H54 (cell line): ENCODE measurements around the gene PGAP1.
A peak's percentile ranks its signal among the peaks of the same experiment; 100 is the strongest.

ENCODE experiments used
- DNase-seq: peaks from one replicate; pipeline ENCODE4 v3.0.0; 2011; ENCODE audit warnings: low spot score, mixed read lengths; ENCODE audit not compliant: insufficient read length
- FAIRE-seq: peaks from 3 replicates; lab custom pipeline; 2011; peaks lifted over from hg19 to GRCh38; lab: Jason Lieb, UNC
- POLR2A ChIP-seq: IDR thresholded peaks from 2 replicates; pipeline ENCODE4 v1.6.1; 2011; ENCODE audit warnings: low read depth, mild to moderate bottlenecking, low read length

Gene PGAP1

GRCh38 chr2:196900843-196901242, 25.7 kb downstream of the PGAP1 start:
- TF ChIP-seq POLR2A: no peak
- FAIRE-seq (no peak), DNase-seq (no peak)

DNA sequence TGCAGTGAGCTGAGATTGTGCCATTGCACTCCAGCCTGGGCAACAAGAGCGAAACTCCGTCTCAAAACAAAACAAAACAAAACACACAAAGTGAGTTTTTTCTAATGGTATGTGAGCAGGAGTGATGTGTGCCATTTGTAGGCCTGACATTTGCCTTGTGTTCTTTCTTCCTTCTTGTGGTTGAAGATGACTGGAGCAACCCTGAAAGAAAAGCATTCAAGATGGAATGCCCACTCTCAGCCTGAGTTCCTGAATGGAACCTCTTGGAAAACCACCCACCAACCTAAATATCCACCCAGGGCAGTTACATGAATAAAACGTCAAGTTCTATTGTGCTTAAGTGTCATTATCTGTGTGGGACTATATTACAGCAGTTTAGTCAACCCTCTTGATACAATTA, 26.5 kb downstream of the PGAP1 start:
- DNase-seq (no peak), FAIRE-seq (no peak)
- TF ChIP-seq POLR2A: no peak

DNA sequence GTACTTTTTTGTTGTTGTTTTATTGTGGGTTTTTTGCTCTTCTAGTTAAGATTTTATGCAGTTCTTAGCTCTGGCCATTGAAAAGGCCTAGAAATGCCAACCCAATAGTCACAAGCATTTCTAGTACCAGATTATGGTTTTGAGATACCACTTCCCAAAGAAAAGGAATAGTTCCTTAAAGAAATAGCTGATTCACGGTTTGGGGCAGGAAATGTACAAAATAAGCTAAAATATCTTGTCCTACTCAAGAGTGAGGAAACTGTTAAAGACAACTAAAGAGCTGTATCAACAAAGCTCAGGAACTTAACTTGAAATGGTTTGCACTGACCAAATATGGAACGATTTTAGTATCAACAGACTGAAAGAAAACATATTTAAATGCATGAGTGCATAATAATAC, 35.4 kb downstream of the PGAP1 start:
- FAIRE-seq (no peak), DNase-seq (no peak)
- no peak for TF ChIP-seq POLR2A

DNA sequence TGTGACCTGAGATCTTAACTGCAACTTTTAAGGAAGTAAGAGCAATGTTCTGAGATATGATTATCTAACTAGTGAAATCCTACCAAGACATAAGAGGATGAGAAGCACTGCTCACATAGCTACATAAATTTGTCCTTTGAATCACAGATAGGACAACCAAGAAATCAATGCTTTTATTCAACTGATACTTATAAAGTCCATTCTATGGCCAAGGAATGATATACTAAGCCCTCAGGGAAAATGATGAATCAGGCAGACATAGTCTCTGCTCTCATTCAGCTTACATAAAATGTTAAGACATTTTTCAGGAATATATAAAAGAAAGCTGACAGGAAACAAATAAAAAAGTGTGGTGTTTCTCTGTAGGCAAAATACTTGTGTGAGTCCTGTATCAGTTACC, 39.1 kb downstream of the PGAP1 start:
- DNase-seq: no peak
- FAIRE-seq: peak; percentile 83
- no peak for TF ChIP-seq POLR2A

DNA sequence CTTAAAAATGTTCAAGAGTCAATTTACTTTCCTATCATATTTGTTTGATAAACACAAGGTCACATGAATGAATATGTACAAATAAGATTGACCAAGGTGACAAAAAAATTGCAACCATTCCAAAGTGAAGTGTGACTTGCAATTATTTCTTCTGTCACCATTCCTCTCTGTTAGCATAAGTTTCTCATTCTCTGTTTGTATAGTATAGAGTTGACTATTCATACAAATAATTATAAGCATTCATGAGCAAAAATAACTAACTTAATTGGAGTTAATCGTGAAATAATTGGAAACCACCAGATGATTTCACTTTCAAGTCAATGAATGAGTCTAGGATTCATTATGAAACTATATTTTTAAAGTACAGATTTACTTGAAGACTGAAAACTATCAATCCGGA, 42.1 kb downstream of the PGAP1 start:
- no peak for TF ChIP-seq POLR2A
- DNase-seq: no peak

GRCh38 chr2:196876364-196876763, 50.1 kb downstream of the PGAP1 start:
- DNase-seq (no peak), FAIRE-seq (no peak)
- no peak for TF ChIP-seq POLR2A

More for the DNA sequence above, 42.1 kb downstream of the PGAP1 start:
- FAIRE-seq: no peak

DNA sequence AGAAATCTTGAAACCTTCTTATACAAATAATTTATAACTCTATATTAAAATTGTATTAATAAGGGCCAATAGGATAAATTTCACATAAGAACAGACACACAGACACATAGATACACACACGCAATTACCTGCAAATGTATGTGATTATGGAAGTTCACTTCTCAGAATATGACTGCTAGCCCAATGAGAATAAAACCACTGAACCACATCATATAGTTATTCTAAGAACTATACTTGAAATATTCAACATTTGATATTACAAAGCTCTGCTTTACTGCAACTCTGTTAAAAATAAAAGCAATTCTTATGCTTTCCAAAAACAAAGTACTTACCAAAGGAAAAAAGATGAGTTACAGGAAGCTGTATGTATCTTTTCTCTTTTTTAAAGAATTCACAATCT, 51.1 kb downstream of the PGAP1 start:
- DNase-seq: no peak
- TF ChIP-seq POLR2A: no peak
- FAIRE-seq: no peak

GRCh38 chr2:196873511-196873910, 53.0 kb downstream of the PGAP1 start:
- TF ChIP-seq POLR2A: no peak
- FAIRE-seq (no peak), DNase-seq (no peak)

DNA sequence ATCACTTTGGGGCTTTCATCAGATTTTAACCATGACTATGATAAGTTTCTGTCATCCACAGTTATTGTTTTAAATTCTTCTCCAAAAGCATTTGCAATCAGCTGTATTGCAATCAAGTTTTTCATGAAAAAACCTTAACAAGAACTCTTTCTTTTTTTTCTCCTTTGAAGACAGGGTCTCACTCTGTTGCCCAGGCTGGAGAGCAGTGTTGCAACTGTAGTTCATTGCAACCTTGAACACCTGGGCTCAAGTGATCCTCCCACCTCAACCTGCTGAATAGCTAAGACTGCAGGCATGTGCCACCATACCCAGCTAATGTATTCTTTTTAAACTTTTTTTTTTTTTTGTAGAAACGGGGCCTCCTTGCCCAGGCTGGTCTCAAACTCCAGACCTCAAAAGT, 71.9 kb downstream of the PGAP1 start:
- DNase-seq (no peak), FAIRE-seq (no peak)
- TF ChIP-seq POLR2A: no peak

- FAIRE-seq (no peak), DNase-seq (no peak)
- TF ChIP-seq POLR2A: no peak
Measured at GRCh38 chr2:196853301-196854087, 73.0 kb downstream of the PGAP1 start.

DNA sequence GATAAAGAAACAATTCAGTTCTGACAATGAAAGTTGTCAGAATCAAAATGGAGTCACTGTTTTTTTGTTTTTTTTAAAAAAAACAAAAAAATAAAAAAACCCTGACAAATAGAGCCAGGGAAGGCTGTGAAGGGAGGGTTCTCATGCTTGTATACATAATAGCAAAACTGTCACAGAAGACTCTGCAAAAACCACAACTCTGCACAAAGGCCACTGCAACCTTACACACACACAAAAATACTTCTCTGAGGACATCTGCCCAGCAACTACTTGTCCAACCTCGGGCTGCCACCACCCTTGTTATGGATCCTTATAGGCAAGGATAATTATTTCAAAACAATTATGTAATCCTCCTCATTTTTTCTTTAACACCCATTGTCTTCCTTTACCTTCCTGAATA, 75.4 kb downstream of the PGAP1 start:
- no peak for TF ChIP-seq POLR2A
- FAIRE-seq (no peak), DNase-seq (no peak)

DNA sequence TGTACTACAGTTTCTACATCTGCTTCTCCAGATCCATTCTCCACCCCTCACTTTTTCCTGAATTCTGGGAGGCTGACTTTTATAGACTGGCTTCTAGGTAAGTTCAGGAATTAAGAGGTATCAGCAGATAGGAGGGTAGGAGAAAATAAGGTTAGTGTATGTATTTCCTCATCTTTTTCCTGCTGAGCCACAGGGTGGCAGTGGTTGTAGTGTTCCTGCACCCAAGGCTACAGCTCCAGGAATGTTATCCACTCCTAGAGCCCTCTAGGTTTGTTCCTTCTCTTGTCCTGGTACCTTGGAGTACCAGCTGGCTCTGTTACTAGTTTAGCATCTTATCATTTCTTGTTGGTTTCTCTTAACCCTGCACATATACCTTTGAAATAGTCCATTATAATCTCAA, 76.6 kb downstream of the PGAP1 start:
- FAIRE-seq (peak; percentile 85), DNase-seq (peak; percentile 14)
- TF ChIP-seq POLR2A: no peak

DNA sequence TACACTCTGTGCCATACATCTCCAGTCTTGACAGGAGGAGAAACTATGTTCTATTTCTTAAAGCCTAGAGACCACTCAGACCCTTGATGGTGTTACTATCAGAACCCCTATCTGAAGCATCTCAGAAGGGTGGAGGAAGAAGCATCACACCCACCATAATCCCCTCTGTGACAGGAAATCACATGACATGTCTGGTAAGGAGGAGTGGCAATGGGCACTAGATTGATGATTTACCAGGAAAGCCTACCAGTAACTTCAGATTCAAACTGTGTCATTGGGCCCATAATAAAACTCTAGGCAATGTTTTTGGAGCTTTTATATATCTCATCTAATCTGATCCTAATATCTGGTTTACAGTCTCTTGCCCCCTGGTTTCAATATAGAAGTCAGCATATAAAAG, 80.2 kb downstream of the PGAP1 start:
- TF ChIP-seq POLR2A: no peak
- FAIRE-seq: no peak
- DNase-seq: no peak

- TF ChIP-seq POLR2A: no peak
- no peak for FAIRE-seq
- DNase-seq: no peak
Measured at GRCh38 chr2:196845371-196845770, 81.1 kb downstream of the PGAP1 start.

DNA sequence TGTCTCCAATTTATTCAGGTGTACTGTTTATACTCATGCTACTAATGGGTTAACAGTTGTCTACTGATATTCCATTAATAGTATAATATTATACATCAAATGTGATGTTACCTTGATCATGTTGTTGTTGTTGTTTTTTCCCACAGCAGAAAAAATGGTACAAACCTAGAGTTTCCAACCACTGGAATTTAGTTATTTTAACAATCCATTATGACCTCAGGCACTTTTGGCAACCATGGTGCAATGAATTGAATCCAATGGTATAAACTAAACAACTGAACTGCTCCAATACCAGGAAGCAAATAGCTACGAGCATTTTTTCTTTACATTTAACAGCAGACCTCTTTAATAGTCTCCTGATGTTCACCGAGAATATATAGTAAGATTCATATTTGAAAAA, 86.3 kb downstream of the PGAP1 start:
- FAIRE-seq (no peak), DNase-seq (no peak)
- TF ChIP-seq POLR2A: no peak
